SK-N-SH treated with all-trans-retinoic acid at 6 μM for 48 hours (cell line): Measurements from ENCODE around the gene RFFL.

ENCODE experiments used
- ARNTL ChIP-seq: fragments of 450-650 bp; formaldehyde crosslinking; IDR thresholded peaks from 2 replicates; pipeline ENCODE4 v1.5.0; 2020; ENCODE audit warnings: low read depth, mild to moderate bottlenecking, moderate library complexity, borderline replicate concordance
- ISL1 ChIP-seq: fragments of 250-450 bp; sonication (Bioruptor Pico); IDR thresholded peaks from 2 replicates; pipeline ENCODE4 v2.1.2; 2022; ENCODE audit warnings: mild to moderate bottlenecking, moderate library complexity
- RARB ChIP-seq: fragments of 250-450 bp; sonication (Bioruptor Pico); IDR thresholded peaks from 2 replicates; pipeline ENCODE4 v1.8.0; 2021; ENCODE audit warnings: mild to moderate bottlenecking, moderate library complexity
- TOX ChIP-seq: fragments of 250-450 bp; sonication (Bioruptor Pico); IDR thresholded peaks from 2 replicates; pipeline ENCODE4 v1.8.0; 2021; ENCODE audit warnings: mild to moderate bottlenecking, moderate library complexity, borderline replicate concordance
- ZFP3 ChIP-seq: fragments of 250-450 bp; sonication (Bioruptor Pico); IDR thresholded peaks from 2 replicates; pipeline ENCODE4 v1.5.0; 2020; ENCODE audit warnings: mild to moderate bottlenecking, moderate library complexity
- ZNF565 ChIP-seq: fragments of 450-650 bp; formaldehyde crosslinking; conservative IDR thresholded peaks from 2 replicates; pipeline ENCODE4 v1.5.0; 2020; ENCODE audit warnings: low read depth, mild to moderate bottlenecking, moderate library complexity
- ZNF8 ChIP-seq: fragments of 450-650 bp; formaldehyde crosslinking; IDR thresholded peaks from 2 replicates; pipeline ENCODE4 v1.5.0; 2020; ENCODE audit warnings: mild to moderate bottlenecking, moderate library complexity
- TF ChIP-seq, protein P1 (sequence below): fragments of 250-450 bp; sonication (Bioruptor Pico); IDR thresholded peaks from 2 replicates; pipeline ENCODE4 v1.5.0; 2020; ENCODE audit warnings: mild to moderate bottlenecking, moderate library complexity
- TF ChIP-seq, protein P2 (sequence below): fragments of 250-450 bp; sonication (Bioruptor Pico); IDR thresholded peaks from 2 replicates; pipeline ENCODE4 v1.8.0; 2020; ENCODE audit warnings: mild to moderate bottlenecking, moderate library complexity, borderline replicate concordance
- TF ChIP-seq, protein P3 (sequence below): fragments of 250-450 bp; sonication (Bioruptor Pico); IDR thresholded peaks from 2 replicates; pipeline ENCODE4 v1.5.1; 2021; ENCODE audit warnings: mild to moderate bottlenecking, moderate library complexity

DNA sequence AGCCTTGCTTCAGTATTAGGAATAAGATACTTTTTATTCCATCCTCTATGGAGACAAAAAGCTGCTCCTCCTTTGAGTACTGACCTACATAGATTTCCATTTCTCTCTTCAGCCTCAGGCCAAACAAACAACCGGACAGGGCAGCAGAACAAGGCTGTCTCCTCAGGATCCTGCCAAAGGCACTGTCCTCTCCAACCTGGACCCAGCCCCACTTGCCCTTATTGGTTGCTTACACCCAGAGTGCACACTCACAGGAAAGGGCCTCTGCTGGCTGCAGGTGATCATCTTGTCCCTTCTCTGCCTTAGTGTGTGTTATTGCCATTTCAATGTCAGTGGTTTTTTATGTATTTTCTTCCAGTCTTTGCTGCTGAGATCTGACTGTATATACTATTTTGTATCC, 56.5 kb downstream of the RFFL start:
- TF ChIP-seq RARB (no peak), ZFP3 (CRISPR knock-in tag) (no peak), ZNF8 (CRISPR knock-in tag) (no peak), TOX (no peak), ZNF565 (no peak), ARNTL (CRISPR knock-in tag) (no peak), ISL1 (CRISPR knock-in tag) (no peak)
- TF ChIP-seq, protein P1, sequence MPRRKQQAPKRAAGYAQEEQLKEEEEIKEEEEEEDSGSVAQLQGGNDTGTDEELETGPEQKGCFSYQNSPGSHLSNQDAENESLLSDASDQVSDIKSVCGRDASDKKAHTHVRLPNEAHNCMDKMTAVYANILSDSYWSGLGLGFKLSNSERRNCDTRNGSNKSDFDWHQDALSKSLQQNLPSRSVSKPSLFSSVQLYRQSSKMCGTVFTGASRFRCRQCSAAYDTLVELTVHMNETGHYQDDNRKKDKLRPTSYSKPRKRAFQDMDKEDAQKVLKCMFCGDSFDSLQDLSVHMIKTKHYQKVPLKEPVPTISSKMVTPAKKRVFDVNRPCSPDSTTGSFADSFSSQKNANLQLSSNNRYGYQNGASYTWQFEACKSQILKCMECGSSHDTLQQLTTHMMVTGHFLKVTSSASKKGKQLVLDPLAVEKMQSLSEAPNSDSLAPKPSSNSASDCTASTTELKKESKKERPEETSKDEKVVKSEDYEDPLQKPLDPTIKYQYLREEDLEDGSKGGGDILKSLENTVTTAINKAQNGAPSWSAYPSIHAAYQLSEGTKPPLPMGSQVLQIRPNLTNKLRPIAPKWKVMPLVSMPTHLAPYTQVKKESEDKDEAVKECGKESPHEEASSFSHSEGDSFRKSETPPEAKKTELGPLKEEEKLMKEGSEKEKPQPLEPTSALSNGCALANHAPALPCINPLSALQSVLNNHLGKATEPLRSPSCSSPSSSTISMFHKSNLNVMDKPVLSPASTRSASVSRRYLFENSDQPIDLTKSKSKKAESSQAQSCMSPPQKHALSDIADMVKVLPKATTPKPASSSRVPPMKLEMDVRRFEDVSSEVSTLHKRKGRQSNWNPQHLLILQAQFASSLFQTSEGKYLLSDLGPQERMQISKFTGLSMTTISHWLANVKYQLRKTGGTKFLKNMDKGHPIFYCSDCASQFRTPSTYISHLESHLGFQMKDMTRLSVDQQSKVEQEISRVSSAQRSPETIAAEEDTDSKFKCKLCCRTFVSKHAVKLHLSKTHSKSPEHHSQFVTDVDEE (CRISPR knock-in tag): no peak
- TF ChIP-seq, protein P2, sequence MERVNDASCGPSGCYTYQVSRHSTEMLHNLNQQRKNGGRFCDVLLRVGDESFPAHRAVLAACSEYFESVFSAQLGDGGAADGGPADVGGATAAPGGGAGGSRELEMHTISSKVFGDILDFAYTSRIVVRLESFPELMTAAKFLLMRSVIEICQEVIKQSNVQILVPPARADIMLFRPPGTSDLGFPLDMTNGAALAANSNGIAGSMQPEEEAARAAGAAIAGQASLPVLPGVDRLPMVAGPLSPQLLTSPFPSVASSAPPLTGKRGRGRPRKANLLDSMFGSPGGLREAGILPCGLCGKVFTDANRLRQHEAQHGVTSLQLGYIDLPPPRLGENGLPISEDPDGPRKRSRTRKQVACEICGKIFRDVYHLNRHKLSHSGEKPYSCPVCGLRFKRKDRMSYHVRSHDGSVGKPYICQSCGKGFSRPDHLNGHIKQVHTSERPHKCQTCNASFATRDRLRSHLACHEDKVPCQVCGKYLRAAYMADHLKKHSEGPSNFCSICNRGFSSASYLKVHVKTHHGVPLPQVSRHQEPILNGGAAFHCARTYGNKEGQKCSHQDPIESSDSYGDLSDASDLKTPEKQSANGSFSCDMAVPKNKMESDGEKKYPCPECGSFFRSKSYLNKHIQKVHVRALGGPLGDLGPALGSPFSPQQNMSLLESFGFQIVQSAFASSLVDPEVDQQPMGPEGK (CRISPR knock-in tag): no peak
- TF ChIP-seq, protein P3, sequence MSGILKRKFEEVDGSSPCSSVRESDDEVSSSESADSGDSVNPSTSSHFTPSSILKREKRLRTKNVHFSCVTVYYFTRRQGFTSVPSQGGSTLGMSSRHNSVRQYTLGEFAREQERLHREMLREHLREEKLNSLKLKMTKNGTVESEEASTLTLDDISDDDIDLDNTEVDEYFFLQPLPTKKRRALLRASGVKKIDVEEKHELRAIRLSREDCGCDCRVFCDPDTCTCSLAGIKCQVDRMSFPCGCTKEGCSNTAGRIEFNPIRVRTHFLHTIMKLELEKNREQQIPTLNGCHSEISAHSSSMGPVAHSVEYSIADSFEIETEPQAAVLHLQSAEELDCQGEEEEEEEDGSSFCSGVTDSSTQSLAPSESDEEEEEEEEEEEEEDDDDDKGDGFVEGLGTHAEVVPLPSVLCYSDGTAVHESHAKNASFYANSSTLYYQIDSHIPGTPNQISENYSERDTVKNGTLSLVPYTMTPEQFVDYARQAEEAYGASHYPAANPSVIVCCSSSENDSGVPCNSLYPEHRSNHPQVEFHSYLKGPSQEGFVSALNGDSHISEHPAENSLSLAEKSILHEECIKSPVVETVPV (CRISPR knock-in tag): no peak
